MCF 10A (cell line): ENCODE results near the gene TERB1. TPM values are rescaled to one million over a fixed set of nuclear protein-coding genes. Genes with fewer than 3 reads are reported as not detected.

Experiments
- BruUV-seq: library from RNA; stranded (reverse); fragments of 400-500 nt; replicated peaks from 2 replicates; lab custom pipeline; 2021; lab: Mats Ljungman, UMichigan
- CTCF ChIA-PET: fragments of 300-600 bp; sonication (Branson Sonifier 250); formaldehyde crosslinking; extraction: SDS; loops from one replicate; lab custom pipeline; 2021; ENCODE audit warnings: antibody characterized with exemption, inconsistent platforms; lab: Yijun Ruan, JAX
- POLR2A ChIA-PET: fragments of 300-600, 350-650 bp; sonication (Branson Sonifier 250); formaldehyde crosslinking; extraction: SDS; loops from one replicate; lab custom pipeline; 2020; ENCODE audit warnings: antibody characterized with exemption, inconsistent platforms; lab: Yijun Ruan, JAX
- DNase-seq: peaks from one replicate; pipeline ENCODE4 v3.0.0-alpha.2; 2018; ENCODE audit not compliant: unreplicated experiment
- H3K27ac Mint-ChIP-seq: one replicate; pipeline ENCODE4 v1.8.0; 2022; ENCODE audit warnings: mild to moderate bottlenecking, low read depth, mixed read lengths; ENCODE audit not compliant: unreplicated experiment
- H3K27me3 Mint-ChIP-seq: one replicate; pipeline ENCODE4 v1.8.0; 2022; ENCODE audit warnings: mixed read lengths; ENCODE audit not compliant: insufficient read depth, unreplicated experiment
- H3K36me3 Mint-ChIP-seq: one replicate; pipeline ENCODE4 v1.8.0; 2022; ENCODE audit warnings: mild to moderate bottlenecking, moderate library complexity, mixed read lengths; ENCODE audit not compliant: insufficient read depth, unreplicated experiment
- H3K4me1 Mint-ChIP-seq: one replicate; pipeline ENCODE4 v1.8.0; 2022; ENCODE audit warnings: mixed read lengths; ENCODE audit not compliant: insufficient read depth, unreplicated experiment
- H3K4me3 Mint-ChIP-seq: one replicate; pipeline ENCODE4 v1.8.0; 2022; ENCODE audit warnings: mild to moderate bottlenecking, moderate library complexity, mixed read lengths; ENCODE audit not compliant: unreplicated experiment
- H3K9me3 Mint-ChIP-seq: one replicate; pipeline ENCODE4 v1.8.0; 2022; ENCODE audit warnings: mixed read lengths; ENCODE audit not compliant: unreplicated experiment
- intact Hi-C: fragments of 100-400 bp; cut with micrococcal nuclease; formaldehyde crosslinking; loops from 2 replicates; pipeline ENCODE4 v1.14.1; 2022
- total RNA-seq: library from RNA; stranded (reverse); gene quantifications from 2 replicates; pipeline ENCODE4 v1.2.3, GENCODE V29; 2022
- TF ChIP-seq, protein P1 (sequence below): fragments of 200-600 bp; IDR thresholded peaks from one replicate; pipeline ENCODE4 v1.8.0; 2022; ENCODE audit warnings: antibody characterized with exemption, mild to moderate bottlenecking; ENCODE audit not compliant: unreplicated experiment

TERB1 gene
- total RNA-seq, 1 experiment from 2014 or later: 0.26 TPM

DNA sequence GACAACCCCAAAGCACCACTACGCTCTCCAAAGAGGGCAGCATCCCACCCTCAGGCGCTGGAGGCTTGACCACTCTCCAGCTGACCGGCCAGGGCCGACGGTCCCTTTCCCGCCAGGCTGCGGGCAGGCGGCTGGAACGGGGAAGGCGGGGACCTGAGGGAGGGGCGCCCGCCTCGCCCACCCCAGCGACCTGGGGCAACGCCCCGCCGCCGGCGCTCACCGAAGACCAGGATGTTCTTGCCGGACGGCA lies 50.4 kb downstream of the TERB1 start:
- no peak for DNase-seq
- ChIA-PET POLR2A (interaction anchor here (0.7 to 3.4 kb wide), 10 partner anchors 10 to 130 kb away, joined by 3 to 38 read pairs (median 6); partner anchors contain the start of genes NAE1 and PDP2), CTCF (interaction anchor here (0.6 to 4.8 kb wide), 23 partner anchors 11 to 352 kb away, joined by 3 to 71 read pairs (median 4); no protein-coding TSS in a partner anchor)
- BruUV-seq: TSS peak; percentile 62
- no peaks in the 10 kb centered on the region for H3K27me3 Mint-ChIP-seq
- intact Hi-C loops: loop anchor here (10.0 kb wide), 1 partner anchor 146 kb away; the partner anchor contains the start of gene CMTM3
- peak overlapping the region; percentile 92 for H3K27ac Mint-ChIP-seq
- H3K9me3 Mint-ChIP-seq: no peaks in the 10 kb centered on the region
- H3K4me3 Mint-ChIP-seq: peak overlapping the region; percentile 79
- peaks cover 30% of the 10 kb centered on the region for H3K4me1 Mint-ChIP-seq
- TF ChIP-seq, protein P1, sequence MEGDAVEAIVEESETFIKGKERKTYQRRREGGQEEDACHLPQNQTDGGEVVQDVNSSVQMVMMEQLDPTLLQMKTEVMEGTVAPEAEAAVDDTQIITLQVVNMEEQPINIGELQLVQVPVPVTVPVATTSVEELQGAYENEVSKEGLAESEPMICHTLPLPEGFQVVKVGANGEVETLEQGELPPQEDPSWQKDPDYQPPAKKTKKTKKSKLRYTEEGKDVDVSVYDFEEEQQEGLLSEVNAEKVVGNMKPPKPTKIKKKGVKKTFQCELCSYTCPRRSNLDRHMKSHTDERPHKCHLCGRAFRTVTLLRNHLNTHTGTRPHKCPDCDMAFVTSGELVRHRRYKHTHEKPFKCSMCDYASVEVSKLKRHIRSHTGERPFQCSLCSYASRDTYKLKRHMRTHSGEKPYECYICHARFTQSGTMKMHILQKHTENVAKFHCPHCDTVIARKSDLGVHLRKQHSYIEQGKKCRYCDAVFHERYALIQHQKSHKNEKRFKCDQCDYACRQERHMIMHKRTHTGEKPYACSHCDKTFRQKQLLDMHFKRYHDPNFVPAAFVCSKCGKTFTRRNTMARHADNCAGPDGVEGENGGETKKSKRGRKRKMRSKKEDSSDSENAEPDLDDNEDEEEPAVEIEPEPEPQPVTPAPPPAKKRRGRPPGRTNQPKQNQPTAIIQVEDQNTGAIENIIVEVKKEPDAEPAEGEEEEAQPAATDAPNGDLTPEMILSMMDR: no peak
- H3K36me3 Mint-ChIP-seq: peaks cover 41% of the 10 kb centered on the region

DNA sequence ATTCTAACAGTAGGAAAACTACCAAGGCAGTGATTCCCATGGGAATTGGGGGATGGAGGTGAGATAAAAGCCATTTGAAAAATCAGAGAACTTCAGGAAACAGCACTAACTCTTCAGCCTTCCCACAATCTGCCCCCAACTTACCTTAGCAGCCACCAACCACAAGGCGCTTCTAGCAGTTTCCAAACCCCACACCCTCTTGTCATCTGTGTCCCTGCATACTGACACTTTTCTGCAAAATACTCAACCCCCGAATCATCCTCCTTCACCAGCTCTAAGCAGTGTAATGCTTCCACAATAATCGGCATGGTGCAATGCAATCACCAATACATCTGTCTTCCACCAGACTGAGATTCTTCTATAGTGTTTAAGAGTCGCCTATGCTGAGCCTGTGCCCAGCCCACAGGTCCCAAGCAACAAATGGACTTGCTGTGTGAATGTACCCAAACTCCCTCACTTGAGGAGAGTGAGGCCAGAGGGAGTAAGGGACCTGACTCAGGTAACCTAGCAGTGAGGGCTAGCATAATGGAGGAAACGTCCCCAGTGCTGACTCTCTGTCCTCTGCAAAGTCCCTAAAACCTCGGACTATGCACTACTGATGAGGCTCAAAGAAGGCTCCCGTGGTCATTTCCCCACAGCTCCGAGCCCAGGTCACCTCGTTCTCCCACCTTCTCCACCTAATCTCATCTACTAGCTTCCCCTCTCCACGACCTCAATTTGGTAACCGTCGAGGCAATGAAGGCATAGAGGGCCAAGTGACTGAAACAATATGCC lies 50.9 kb downstream of the TERB1 start:
- peak overlapping the region; percentile 79 for H3K4me3 Mint-ChIP-seq
- no peak for DNase-seq
- intact Hi-C loops: loop anchor here (10.0 kb wide), 1 partner anchor 146 kb away; the partner anchor contains the start of gene CMTM3
- TF ChIP-seq, protein P1: no peak
- ChIA-PET CTCF (interaction anchor here (0.6 to 4.8 kb wide), 15 partner anchors 11 to 352 kb away, joined by 3 to 71 read pairs (median 4); no protein-coding TSS in a partner anchor), POLR2A (interaction anchor here (1.0 to 3.4 kb wide), 7 partner anchors 9 to 130 kb away, joined by 3 to 38 read pairs (median 6); partner anchors contain the start of gene PDP2)
- H3K9me3 Mint-ChIP-seq: no peaks in the 10 kb centered on the region
- H3K27me3 Mint-ChIP-seq: no peaks in the 10 kb centered on the region
- peaks cover 43% of the 10 kb centered on the region for H3K36me3 Mint-ChIP-seq
- peaks cover 30% of the 10 kb centered on the region for H3K4me1 Mint-ChIP-seq
- peak overlapping the region; percentile 92 for H3K27ac Mint-ChIP-seq
- BruUV-seq: no TSS peak

DNA sequence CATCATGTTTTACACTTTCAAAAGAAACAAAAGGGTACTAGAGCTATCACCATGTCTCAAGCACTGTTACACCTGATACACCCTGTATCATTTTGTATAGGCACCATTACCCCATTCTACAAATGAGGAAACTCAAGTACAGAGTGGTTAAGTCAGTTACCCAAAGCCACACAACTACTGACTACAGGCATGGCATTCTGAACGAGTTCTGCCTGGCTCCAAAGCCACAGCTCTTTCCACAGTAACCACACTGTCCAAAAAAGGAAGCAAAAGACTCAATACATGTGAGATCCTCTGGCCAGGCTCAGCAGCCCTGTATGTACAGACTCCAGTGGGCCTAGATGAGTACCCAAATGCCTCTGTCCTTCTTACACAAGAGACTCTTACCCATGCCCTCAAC lies 54.7 kb downstream of the TERB1 start:
- Mint-ChIP-seq H3K4me3 (no peak overlapping the region), H3K4me1 (peaks cover 30% of the 10 kb centered on the region), H3K36me3 (peaks cover 72% of the 10 kb centered on the region), H3K27ac (no peak overlapping the region), H3K27me3 (no peaks in the 10 kb centered on the region), H3K9me3 (no peaks in the 10 kb centered on the region)
- intact Hi-C loops: loop anchor here (10.0 kb wide), 1 partner anchor 342 kb away; no protein-coding TSS in a partner anchor
- no TSS peak for BruUV-seq
- DNase-seq: no peak
- TF ChIP-seq, protein P1: no peak
- ChIA-PET CTCF (interaction anchor here (0.9 to 2.2 kb wide), 3 partner anchors 10 to 19 kb away, joined by 3 to 7 read pairs (median 5); no protein-coding TSS in a partner anchor), POLR2A (no interaction called here)

DNA sequence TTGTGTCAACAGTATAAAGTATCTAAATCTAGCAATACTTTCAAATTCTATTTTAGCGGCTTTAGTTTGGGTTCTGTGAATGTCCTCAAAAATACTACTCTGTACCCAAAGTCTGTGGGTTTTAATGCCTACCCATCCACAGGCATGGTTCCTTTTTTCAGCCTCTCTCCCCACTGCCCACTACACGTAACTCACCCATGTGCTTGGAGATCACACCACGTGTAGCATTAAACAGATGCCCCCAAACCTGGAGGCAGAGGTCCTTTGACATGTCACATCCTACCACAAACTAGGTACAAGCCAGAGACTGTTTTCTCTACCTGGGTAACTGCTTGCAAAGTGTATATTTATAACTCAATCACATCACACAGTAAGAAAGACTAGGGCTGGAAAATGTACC lies 55.3 kb downstream of the TERB1 start:
- no peak overlapping the region for H3K4me3 Mint-ChIP-seq
- POLR2A ChIA-PET: no interaction called here
- no peak for DNase-seq
- H3K36me3 Mint-ChIP-seq: peaks cover 78% of the 10 kb centered on the region
- intact Hi-C loops: loop anchor here (10.0 kb wide), 1 partner anchor 341 kb away; no protein-coding TSS in a partner anchor
- H3K9me3 Mint-ChIP-seq: no peaks in the 10 kb centered on the region
- no peak overlapping the region for H3K27ac Mint-ChIP-seq
- peaks cover 36% of the 10 kb centered on the region for H3K4me1 Mint-ChIP-seq
- BruUV-seq: no TSS peak
- CTCF ChIA-PET: interaction anchor here (0.6 to 2.2 kb wide), 3 partner anchors 10 to 96 kb away, joined by 3 to 7 read pairs (median 3); no protein-coding TSS in a partner anchor
- TF ChIP-seq, protein P1: no peak
- H3K27me3 Mint-ChIP-seq: no peaks in the 10 kb centered on the region
